Heart left ventricle (tissue), 13 donors: Measurements from ENCODE around the gene PHAF1.

Source experiments
- POLR2A ChIP-seq, 2 donors: fragments of 450-650 bp; IDR thresholded peaks; one replicate each; pipeline ENCODE4 v1.6.1; 2017; ENCODE audit warnings: antibody characterized with exemption in 2 of 2, mild to moderate bottlenecking in 2 of 2, moderate library complexity in 2 of 2
- TF ChIP-seq, protein P1 (sequence below), 12 donors: fragments of 200-600 bp; sonication (generic) in 4 of 12; IDR thresholded peaks; one replicate each; pipeline versions ENCODE4 v1.5.0 to v1.8.0; 2018 to 2022; ENCODE audit warnings: antibody characterized with exemption in 12 of 12, mild to moderate bottlenecking in 5 of 12
- donor health status: ischemic (EF 13 %, LVEDD 7.1; RV severe dilation, severe dysfunction).
- donor health status: DM: no; HTN: yes; CAD: no.
- donor health status: DM: no; HTN: no; CAD: no.
- donor health status: ischemic (EF 25% LVEDD 6.9; RV normal size, moderate dysfunction).
- donor health status: ischemic (EF 25% LVEDD 5.7; RV mildly dilated, moderate dysfunction).
- donor health status: ischemic (EF 35%, LVEDD 5.7; RV mildly dilated, moderate dysfunction).
- donor health status: nonischemic (EF 11% LVEDD 7.7; RV severe dilation, severe dysfunction).
- donor health status: DM: yes; HTN: yes; CAD: no.
- donor health status: PGD.
- donor health status: ischemic (EF 29% LVEDD 5.4; RV normal size, mild dysfunction).
- donor health status: nonischemic (EF 23%, LVEDD 6.1; RV moderate dilation, normal function).

DNA sequence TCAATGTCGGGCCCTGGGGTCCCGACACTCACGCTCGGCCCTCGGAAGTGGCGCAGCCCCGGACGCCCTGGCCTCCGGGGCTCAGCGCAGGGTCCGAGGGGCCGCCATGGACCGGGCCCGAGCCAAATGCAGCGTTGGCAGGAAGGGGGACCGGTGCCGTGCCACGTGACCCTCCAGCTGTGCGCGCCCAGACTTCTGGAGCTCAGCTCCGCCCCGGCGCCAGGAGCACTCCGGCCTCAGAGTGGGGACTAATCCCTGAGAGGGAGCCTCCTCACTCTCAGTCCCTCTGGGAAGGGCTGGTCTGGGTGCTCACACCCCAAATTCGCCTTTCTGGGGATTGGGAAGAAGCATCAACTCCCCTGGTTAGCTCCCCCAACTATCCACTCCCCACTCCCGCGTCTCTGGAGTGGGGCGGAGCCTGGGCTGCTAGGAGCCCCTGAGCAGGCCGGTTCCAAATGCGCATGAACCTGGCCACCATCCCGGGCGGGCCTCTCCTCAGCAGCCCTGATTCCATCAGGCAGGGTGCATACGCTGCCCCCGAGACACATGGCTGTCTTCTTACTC, 41.2 kb downstream of the PHAF1 start, which contains the start of gene B3GNT9:
- TF ChIP-seq, protein P1, sequence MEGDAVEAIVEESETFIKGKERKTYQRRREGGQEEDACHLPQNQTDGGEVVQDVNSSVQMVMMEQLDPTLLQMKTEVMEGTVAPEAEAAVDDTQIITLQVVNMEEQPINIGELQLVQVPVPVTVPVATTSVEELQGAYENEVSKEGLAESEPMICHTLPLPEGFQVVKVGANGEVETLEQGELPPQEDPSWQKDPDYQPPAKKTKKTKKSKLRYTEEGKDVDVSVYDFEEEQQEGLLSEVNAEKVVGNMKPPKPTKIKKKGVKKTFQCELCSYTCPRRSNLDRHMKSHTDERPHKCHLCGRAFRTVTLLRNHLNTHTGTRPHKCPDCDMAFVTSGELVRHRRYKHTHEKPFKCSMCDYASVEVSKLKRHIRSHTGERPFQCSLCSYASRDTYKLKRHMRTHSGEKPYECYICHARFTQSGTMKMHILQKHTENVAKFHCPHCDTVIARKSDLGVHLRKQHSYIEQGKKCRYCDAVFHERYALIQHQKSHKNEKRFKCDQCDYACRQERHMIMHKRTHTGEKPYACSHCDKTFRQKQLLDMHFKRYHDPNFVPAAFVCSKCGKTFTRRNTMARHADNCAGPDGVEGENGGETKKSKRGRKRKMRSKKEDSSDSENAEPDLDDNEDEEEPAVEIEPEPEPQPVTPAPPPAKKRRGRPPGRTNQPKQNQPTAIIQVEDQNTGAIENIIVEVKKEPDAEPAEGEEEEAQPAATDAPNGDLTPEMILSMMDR (IDR thresholded peaks at IDR 0.05) = no peak
- no peak for TF ChIP-seq POLR2A (IDR thresholded peaks at IDR 0.05)
